HCT116 (cell line): ENCODE results near the gene ERBB3. TPM values are rescaled to one million over a fixed set of nuclear protein-coding genes. Genes with fewer than 3 reads are reported as not detected.
"Not testable (repeated sequence)": the region's sequence is repeated elsewhere in the genome, so short reads cannot be mapped to it uniquely, and the experiment has no call there.

ENCODE experiments used
- ATAC-seq: fragments of 200-7000 bp; cut with Tn5 transposase; 2 replicates; pipeline ENCODE4 v1.9.1; 2020; ENCODE audit warnings: mild to moderate bottlenecking, moderate library complexity
- BruUV-seq: library from RNA; stranded (reverse); fragments of 400-500 nt; replicated peaks from 2 replicates; lab custom pipeline; 2021; lab: Mats Ljungman, UMichigan
- CTCF ChIA-PET: fragments of 300-600 bp; sonication (Branson Sonifier 250); formaldehyde crosslinking; loops from one replicate; lab custom pipeline; 2021; ENCODE audit warnings: antibody characterized with exemption; lab: Charles Lee
- POLR2A ChIA-PET: fragments of 300-600, 350-600 bp; sonication (Branson Sonifier 250); formaldehyde crosslinking; loops from one replicate; lab custom pipeline; 2021; ENCODE audit warnings: antibody characterized with exemption; lab: Charles Lee
- RAD21 ChIA-PET, 2 experiments: fragments of 300-600 bp; sonication (Branson Sonifier 250); formaldehyde crosslinking; loops; one replicate each; lab custom pipeline; 2023; ENCODE audit warnings: low total read pairs in 2 of 2; ENCODE audit not compliant: uncharacterized antibody in 2 of 2, unreplicated experiment in 2 of 2, low non-redundant PET in 1 of 2; lab: Charles Lee
- DNase-seq: peaks from one replicate; pipeline ENCODE4 v3.0.0-alpha.2; 2010; ENCODE audit warnings: low read depth, low spot score
- H2AFZ ChIP-seq: fragments of 200-600 bp; shearing (Covaris generic), sonication (generic); 2 replicates; pipeline ENCODE4 v1.6.1; 2017; ENCODE audit warnings: low read depth, mixed run types, mixed read lengths, antibody characterized with exemption, low read length; ENCODE audit not compliant: poor library complexity, severe bottlenecking
- H3K27ac ChIP-seq: 2 replicates; pipeline ENCODE4 v1.5.1; 2012; ENCODE audit warnings: low read depth, low read length
- H3K27me3 ChIP-seq: fragments of 200-600 bp; sonication (generic); 2 replicates; pipeline ENCODE4 v1.6.1; 2016; ENCODE audit warnings: mixed run types, low read length, mixed read lengths; ENCODE audit not compliant: insufficient read depth
- H3K36me3 ChIP-seq, 2 experiments: fragments of 200-500 bp in 1 of 2; fragments of 200-600 bp in 1 of 2; sonication (Bioruptor generic) in 1 of 2; sonication (generic) in 1 of 2; 2 replicates each; pipeline versions ENCODE4 v1.5.1 to v1.6.1; 2014 to 2016; ENCODE audit warnings: low read length in 2 of 2, inconsistent platforms in 1 of 2, mixed read lengths in 1 of 2, mixed run types in 1 of 2; ENCODE audit not compliant: insufficient read depth in 2 of 2, control insufficient read depth in 1 of 2
- H3K4me1 ChIP-seq, 2 experiments: fragments of 200-600 bp in 1 of 2; sonication (generic) in 1 of 2; 2 replicates each; pipeline versions ENCODE4 v1.5.1 to v1.6.1; 2012 to 2017; ENCODE audit warnings: low read length in 2 of 2, inconsistent platforms in 1 of 2, mild to moderate bottlenecking in 1 of 2, mixed read lengths in 1 of 2, mixed run types in 1 of 2, moderate library complexity in 1 of 2; ENCODE audit not compliant: insufficient read depth in 2 of 2, control insufficient read depth in 1 of 2
- H3K4me2 ChIP-seq: fragments of 200-600 bp; sonication (generic); 2 replicates; pipeline ENCODE4 v1.6.1; 2017; ENCODE audit warnings: mixed run types, low read length, mixed read lengths
- H3K4me3 ChIP-seq, 2 experiments: fragments of 200-600 bp in 1 of 2; sonication (generic) in 1 of 2; replicated peaks in 1 of 2; 2 replicates each; pipeline ENCODE4 v1.5.1; 2011 to 2016; ENCODE audit warnings: low read length in 2 of 2, control low read depth in 1 of 2, low read depth in 1 of 2, mild to moderate bottlenecking in 1 of 2, mixed read lengths in 1 of 2, mixed run types in 1 of 2
- H3K79me2 ChIP-seq: fragments of 200-600 bp; sonication (generic); 2 replicates; pipeline ENCODE4 v1.6.1; 2017; ENCODE audit warnings: mild to moderate bottlenecking, mixed run types, low read length, moderate library complexity, mixed read lengths; ENCODE audit not compliant: insufficient read depth
- H3K9ac ChIP-seq: fragments of 200-600 bp; sonication (generic); 2 replicates; pipeline ENCODE4 v1.6.1; 2016; ENCODE audit warnings: low read length, mixed read lengths
- H3K9me2 ChIP-seq: fragments of 200-600 bp; sonication (generic), shearing (Covaris generic); 2 replicates; pipeline ENCODE4 v1.6.1; 2017; ENCODE audit warnings: mixed run types, mild to moderate bottlenecking, moderate library complexity; ENCODE audit not compliant: insufficient read depth
- H3K9me3 ChIP-seq, 2 experiments: fragments of 200-500 bp in 1 of 2; fragments of 200-600 bp in 1 of 2; sonication (Bioruptor generic) in 1 of 2; sonication (generic) in 1 of 2; 2 replicates each; pipeline ENCODE4 v1.6.1; 2014 to 2017; ENCODE audit warnings: low read length in 2 of 2, mixed read lengths in 2 of 2, inconsistent platforms in 1 of 2, low read depth in 1 of 2, mild to moderate bottlenecking in 1 of 2, mixed run types in 1 of 2, moderate library complexity in 1 of 2; ENCODE audit not compliant: control insufficient read depth in 1 of 2, insufficient read depth in 1 of 2
- H4K20me1 ChIP-seq: fragments of 200-600 bp; sonication (generic), shearing (Covaris generic); 2 replicates; pipeline ENCODE4 v1.6.1; 2017; ENCODE audit warnings: mixed run types, mild to moderate bottlenecking, moderate library complexity; ENCODE audit not compliant: insufficient read depth
- CBX3 ChIP-seq: IDR thresholded peaks from 2 replicates; pipeline ENCODE4 v1.6.1; 2012; ENCODE audit warnings: low read depth
- EGR1 ChIP-seq: IDR thresholded peaks from 2 replicates; pipeline ENCODE4 v1.6.1; 2012; ENCODE audit warnings: low read depth
- ELF1 ChIP-seq: IDR thresholded peaks from 2 replicates; pipeline ENCODE4 v1.6.1; 2012; ENCODE audit warnings: low read depth, borderline replicate concordance
- EZH2phosphoT487 ChIP-seq: fragments of 200-600 bp; IDR thresholded peaks from 2 replicates; pipeline ENCODE4 v1.6.1; 2018; ENCODE audit warnings: antibody characterized with exemption, borderline replicate concordance
- FOSL1 ChIP-seq: IDR thresholded peaks from 2 replicates; pipeline ENCODE4 v1.6.1; 2012; ENCODE audit warnings: low read depth
- POLR2A ChIP-seq: IDR thresholded peaks from 2 replicates; pipeline ENCODE4 v1.7.0; 2011; ENCODE audit warnings: borderline replicate concordance; ENCODE audit not compliant: insufficient read depth, insufficient read length; ENCODE audit errors: extremely low read depth
- POLR2AphosphoS5 ChIP-seq: IDR thresholded peaks from 2 replicates; pipeline ENCODE4 v1.6.1; 2011; ENCODE audit warnings: mild to moderate bottlenecking, low read depth, low read length, moderate library complexity
- REST ChIP-seq: IDR thresholded peaks from 2 replicates; pipeline ENCODE4 v1.6.1; 2012; ENCODE audit warnings: low read depth
- SIN3A ChIP-seq: IDR thresholded peaks from 2 replicates; pipeline ENCODE4 v1.6.1; 2012; ENCODE audit warnings: low read depth
- SP1 ChIP-seq: IDR thresholded peaks from 2 replicates; pipeline ENCODE4 v1.6.1; 2012; ENCODE audit warnings: low read depth
- YY1 ChIP-seq: IDR thresholded peaks from 2 replicates; pipeline ENCODE4 v1.6.1; 2011; ENCODE audit warnings: low read length, low read depth, moderate library complexity, mild to moderate bottlenecking; ENCODE audit not compliant: insufficient replicate concordance; ENCODE audit errors: extremely low read depth
- ZBTB33 ChIP-seq: IDR thresholded peaks from 2 replicates; pipeline ENCODE4 v1.6.1; 2011; ENCODE audit warnings: mild to moderate bottlenecking, low read length, moderate library complexity; ENCODE audit not compliant: insufficient replicate concordance; ENCODE audit errors: extremely low read depth
- ZFX ChIP-seq: fragments of 450-650 bp; IDR thresholded peaks from 2 replicates; pipeline ENCODE4 v1.6.1; 2017
- intact Hi-C: fragments of 100-400 bp; cut with micrococcal nuclease; formaldehyde crosslinking; loops from 2 replicates; pipeline ENCODE4 v1.10.0; 2022
- total RNA-seq: library from RNA; stranded (reverse); gene quantifications from one replicate; pipeline ENCODE4 v1.2.1, GENCODE V29; 2021; ENCODE audit not compliant: unreplicated experiment

The ERBB3 gene
- total RNA-seq, 1 experiment from 2014 or later = 39.7 TPM

GRCh38 chr12:56074396-56074795 is 5.6 kb upstream of the ERBB3 start (continued):
- no peak for TF ChIP-seq ZBTB33

GRCh38 chr12:56077966-56078365 is 2.0 kb upstream of the ERBB3 start:
- H3K9ac ChIP-seq, H3K36me3 ChIP-seq, H3K27me3 ChIP-seq, H2AFZ ChIP-seq, intact Hi-C loops, H3K4me2 ChIP-seq, BruUV-seq, H3K4me3 ChIP-seq, H3K9me2 ChIP-seq, CTCF ChIA-PET, H4K20me1 ChIP-seq, H3K9me3 ChIP-seq, ATAC-seq, DNase-seq: not testable (repeated sequence)
- H3K27ac ChIP-seq = peak overlapping the region; percentile 93; the same call in 1 of the 2 replicates
- H3K79me2 ChIP-seq = peaks cover 12% of the 10 kb centered on the region; the same call in 1 of the 2 replicates
- ChIA-PET RAD21 (interaction anchor here in 1 of 2 experiments (0.6 kb wide), 1 partner anchor 71 kb away, joined by 3 read pairs; no protein-coding TSS in a partner anchor), POLR2A (interaction anchor here (3.5 kb wide), 1 partner anchor 27 kb away, joined by 18 read pairs; the partner anchor contains the start of gene PA2G4)
- H3K4me1 ChIP-seq = peaks cover 17 to 38% of the 10 kb centered on the region in 2 experiments

GRCh38 chr12:56078427-56078826 is 1.5 kb upstream of the ERBB3 start:
- Histone ChIP-seq H3K9me3 (no peaks in the 10 kb centered on the region), H3K27me3 (no peaks in the 10 kb centered on the region), H3K4me1 (peaks cover 17 to 37% of the 10 kb centered on the region in 2 experiments), H3K9ac (peak overlapping the region; percentile 78), H3K36me3 (no peaks in the 10 kb centered on the region), H3K27ac (peak overlapping the region; percentile 93), H2AFZ (peak overlapping the region; percentile 34), H3K79me2 (peaks cover 12% of the 10 kb centered on the region; the same call in 1 of the 2 replicates), H3K4me2 (peak overlapping the region; percentile 94), H3K9me2 (no peaks in the 10 kb centered on the region), H3K4me3 (peak overlapping the region; percentile 70 to 90), H4K20me1 (no peaks in the 10 kb centered on the region)
- intact Hi-C loops = no loop called here
- ATAC-seq (no peak), DNase-seq (no peak)
- POLR2A ChIA-PET = interaction anchor here (3.5 kb wide), 1 partner anchor 26 kb away, joined by 18 read pairs; the partner anchor contains the start of gene PA2G4
- CTCF ChIA-PET = interaction anchor here (1.6 to 1.7 kb wide), 3 partner anchors 10 to 340 kb away, joined by 5 to 7 read pairs (median 6); no protein-coding TSS in a partner anchor
- no TSS peak for BruUV-seq
- RAD21 ChIA-PET = interaction anchor here in 1 of 2 experiments (0.6 to 1.5 kb wide), 2 partner anchors 40 to 72 kb away, joined by 3 read pairs; partner anchors contain the start of gene ZC3H10
- TF ChIP-seq EZH2phosphoT487 (no peak), REST (no peak), CBX3 (no peak), FOSL1 (no peak), YY1 (no peak), POLR2AphosphoS5 (no peak), SIN3A (no peak), ZFX (no peak), EGR1 (no peak), SP1 (no peak), ELF1 (no peak), POLR2A (no peak)
